ENCODE measurements around the gene ZNRD2.

ZNRD2 gene

DNA sequence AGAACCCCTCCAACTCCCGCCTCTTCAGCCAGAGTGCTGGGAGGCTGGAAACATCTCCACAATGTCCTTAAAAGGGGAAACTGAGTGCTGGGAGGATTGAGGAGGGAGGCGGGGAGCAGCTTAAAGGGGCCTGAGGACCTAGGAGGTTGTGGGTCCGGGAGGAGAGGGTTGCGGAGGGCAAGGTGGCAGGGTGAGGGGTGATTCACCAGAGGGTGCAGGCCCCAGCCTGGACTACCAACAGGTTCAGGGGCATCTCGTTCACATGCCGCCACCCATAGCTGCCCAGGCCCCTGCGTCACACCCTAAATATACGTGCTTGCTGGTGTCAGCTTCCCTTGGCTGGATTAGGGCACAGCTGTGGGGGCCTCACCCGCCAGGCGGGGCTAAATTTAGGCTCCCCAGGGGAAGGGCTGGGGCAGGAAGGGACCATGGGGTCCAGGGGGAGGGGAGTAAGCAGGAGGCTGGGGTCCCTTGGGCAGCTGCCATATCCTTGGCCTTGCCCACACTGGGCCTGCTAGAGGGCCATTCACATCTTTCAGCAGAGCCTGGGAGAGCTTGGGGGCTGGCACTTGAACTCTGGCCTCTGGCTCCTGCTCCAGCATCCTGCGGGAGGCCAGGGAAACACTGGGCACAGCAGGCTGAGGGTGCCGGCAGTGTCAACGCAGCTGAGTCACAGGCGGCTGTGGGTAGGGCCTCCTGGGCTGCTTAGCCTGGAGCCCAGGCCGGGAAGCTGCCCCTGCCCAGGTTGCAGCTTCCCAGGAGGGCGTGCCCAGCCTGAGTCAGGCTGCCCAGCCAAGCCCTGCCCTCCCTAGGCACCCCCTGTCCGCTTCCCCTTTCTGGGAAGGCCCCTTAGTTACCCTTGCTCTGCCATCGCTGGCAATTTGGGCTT lies 6.8 kb downstream of the ZNRD2 start:
- H3K4me3 ChIP-seq (ENCODE audit: low read depth, low read length): peak overlapping the region; percentile 52; the same call in 1 of the 2 replicates
- H3K36me3 ChIP-seq (ENCODE audit: control insufficient read depth, insufficient read depth, low read length): no peaks in the 10 kb centered on the region
- H3K4me1 ChIP-seq (ENCODE audit: control insufficient read depth, insufficient read depth, low read length): peaks cover 22% of the 10 kb centered on the region
- no peaks in the 10 kb centered on the region for H3K9me3 ChIP-seq (ENCODE audit: control insufficient read depth, insufficient read depth, low read depth, low read length)
- peaks cover 49% of the 10 kb centered on the region for H3K27me3 ChIP-seq (ENCODE audit: control insufficient read depth, insufficient read depth, low read length)
- no peak overlapping the region for H3K9ac ChIP-seq (ENCODE audit: low read length)
- no peak overlapping the region for H3K27ac ChIP-seq (ENCODE audit: low read depth, low read length)

- Histone ChIP-seq H3K27me3 (ENCODE audit: control insufficient read depth, insufficient read depth, low read length) (peaks cover 55% of the 10 kb centered on the region), H3K27ac (ENCODE audit: low read depth, low read length) (no peak overlapping the region), H3K36me3 (ENCODE audit: control insufficient read depth, insufficient read depth, low read length) (no peaks in the 10 kb centered on the region), H3K4me1 (ENCODE audit: control insufficient read depth, insufficient read depth, low read length) (peaks cover 22% of the 10 kb centered on the region), H3K4me3 (ENCODE audit: low read depth, low read length) (no peak overlapping the region), H3K9ac (ENCODE audit: low read length) (no peak overlapping the region), H3K9me3 (ENCODE audit: control insufficient read depth, insufficient read depth, low read depth, low read length) (no peaks in the 10 kb centered on the region)
Observed at GRCh38 chr11:65577756-65578109, 7.5 kb downstream of the ZNRD2 start.

GRCh38 chr11:65578134-65578533 lies 7.9 kb downstream of the ZNRD2 start:
- Histone ChIP-seq H3K27me3 (ENCODE audit: control insufficient read depth, insufficient read depth, low read length) (peaks cover 59% of the 10 kb centered on the region), H3K4me3 (ENCODE audit: low read depth, low read length) (no peak overlapping the region), H3K9me3 (ENCODE audit: control insufficient read depth, insufficient read depth, low read depth, low read length) (no peaks in the 10 kb centered on the region), H3K36me3 (ENCODE audit: control insufficient read depth, insufficient read depth, low read length) (no peaks in the 10 kb centered on the region), H3K27ac (ENCODE audit: low read depth, low read length) (no peak overlapping the region), H3K9ac (ENCODE audit: low read length) (no peak overlapping the region), H3K4me1 (ENCODE audit: control insufficient read depth, insufficient read depth, low read length) (peaks cover 19% of the 10 kb centered on the region)

DNA sequence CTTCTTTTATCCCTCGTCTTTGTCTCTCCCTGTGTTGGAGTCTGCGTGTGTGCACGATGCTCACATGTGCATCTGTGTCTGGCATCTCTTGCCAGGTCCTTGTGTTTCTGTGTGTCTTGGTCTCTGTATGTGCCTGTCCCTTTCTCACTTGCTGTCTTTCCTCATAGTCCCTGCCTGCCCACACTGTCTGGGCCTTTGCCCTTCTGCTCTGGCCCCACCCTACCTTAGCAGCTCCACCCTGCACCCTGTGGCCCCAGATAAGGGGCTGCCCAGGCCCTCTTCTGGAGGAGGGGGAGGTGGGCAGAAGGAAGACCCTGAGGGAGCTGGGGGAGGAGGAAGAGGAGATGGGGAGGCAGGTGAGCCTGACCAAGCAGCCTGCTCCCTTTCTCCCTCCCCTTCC lies 8.4 kb downstream of the ZNRD2 start:
- Histone ChIP-seq H3K4me1 (ENCODE audit: control insufficient read depth, insufficient read depth, low read length) (peaks cover 15% of the 10 kb centered on the region), H3K27ac (ENCODE audit: low read depth, low read length) (no peak overlapping the region), H3K9ac (ENCODE audit: low read length) (no peak overlapping the region), H3K36me3 (ENCODE audit: control insufficient read depth, insufficient read depth, low read length) (no peaks in the 10 kb centered on the region), H3K4me3 (ENCODE audit: low read depth, low read length) (no peak overlapping the region), H3K9me3 (ENCODE audit: control insufficient read depth, insufficient read depth, low read depth, low read length) (no peaks in the 10 kb centered on the region), H3K27me3 (ENCODE audit: control insufficient read depth, insufficient read depth, low read length) (peaks cover 65% of the 10 kb centered on the region)

GRCh38 chr11:65579291-65579690 lies 9.0 kb downstream of the ZNRD2 start:
- Histone ChIP-seq H3K36me3 (ENCODE audit: control insufficient read depth, insufficient read depth, low read length) (no peaks in the 10 kb centered on the region), H3K4me1 (ENCODE audit: control insufficient read depth, insufficient read depth, low read length) (peaks cover 13% of the 10 kb centered on the region), H3K27me3 (ENCODE audit: control insufficient read depth, insufficient read depth, low read length) (peaks cover 71% of the 10 kb centered on the region), H3K9me3 (ENCODE audit: control insufficient read depth, insufficient read depth, low read depth, low read length) (no peaks in the 10 kb centered on the region), H3K4me3 (ENCODE audit: low read depth, low read length) (no peak overlapping the region), H3K9ac (ENCODE audit: low read length) (no peak overlapping the region), H3K27ac (ENCODE audit: low read depth, low read length) (no peak overlapping the region)

GRCh38 chr11:65580031-65580692 lies 9.9 kb downstream of the ZNRD2 start:
- peaks cover 6% of the 10 kb centered on the region; the same call in 1 of the 2 replicates for H3K4me1 ChIP-seq (ENCODE audit: control insufficient read depth, insufficient read depth, low read length)
- no peak overlapping the region for H3K9ac ChIP-seq (ENCODE audit: low read length)
- no peaks in the 10 kb centered on the region for H3K9me3 ChIP-seq (ENCODE audit: control insufficient read depth, insufficient read depth, low read depth, low read length)
- H3K36me3 ChIP-seq (ENCODE audit: control insufficient read depth, insufficient read depth, low read length): no peaks in the 10 kb centered on the region
- H3K4me3 ChIP-seq (ENCODE audit: low read depth, low read length): no peak overlapping the region
- H3K27ac ChIP-seq (ENCODE audit: low read depth, low read length): no peak overlapping the region
- peaks cover 73% of the 10 kb centered on the region for H3K27me3 ChIP-seq (ENCODE audit: control insufficient read depth, insufficient read depth, low read length)

- Histone ChIP-seq H3K36me3 (ENCODE audit: control insufficient read depth, insufficient read depth, low read length) (no peaks in the 10 kb centered on the region), H3K27ac (ENCODE audit: low read depth, low read length) (no peak overlapping the region), H3K9ac (ENCODE audit: low read length) (no peak overlapping the region), H3K4me1 (ENCODE audit: control insufficient read depth, insufficient read depth, low read length) (peaks cover 5% of the 10 kb centered on the region; the same call in 1 of the 2 replicates), H3K27me3 (ENCODE audit: control insufficient read depth, insufficient read depth, low read length) (peaks cover 74% of the 10 kb centered on the region), H3K9me3 (ENCODE audit: control insufficient read depth, insufficient read depth, low read depth, low read length) (no peaks in the 10 kb centered on the region), H3K4me3 (ENCODE audit: low read depth, low read length) (no peak overlapping the region)
Observed at GRCh38 chr11:65580756-65581155, 10.5 kb downstream of the ZNRD2 start.

- Histone ChIP-seq H3K4me3 (ENCODE audit: low read depth, low read length) (no peak overlapping the region), H3K9ac (ENCODE audit: low read length) (no peak overlapping the region), H3K9me3 (ENCODE audit: control insufficient read depth, insufficient read depth, low read depth, low read length) (no peaks in the 10 kb centered on the region), H3K36me3 (ENCODE audit: control insufficient read depth, insufficient read depth, low read length) (no peaks in the 10 kb centered on the region), H3K27me3 (ENCODE audit: control insufficient read depth, insufficient read depth, low read length) (peaks cover 74% of the 10 kb centered on the region), H3K27ac (ENCODE audit: low read depth, low read length) (no peak overlapping the region), H3K4me1 (ENCODE audit: control insufficient read depth, insufficient read depth, low read length) (peaks cover 3% of the 10 kb centered on the region; the same call in 1 of the 2 replicates)
Observed at GRCh38 chr11:65581928-65582327, 11.7 kb downstream of the ZNRD2 start.

GRCh38 chr11:65583589-65583988 lies 13.3 kb downstream of the ZNRD2 start:
- peaks cover 12% of the 10 kb centered on the region; the same call in 1 of the 2 replicates for H3K4me1 ChIP-seq (ENCODE audit: control insufficient read depth, insufficient read depth, low read length)
- H3K4me3 ChIP-seq (ENCODE audit: low read depth, low read length): no peak overlapping the region
- H3K27me3 ChIP-seq (ENCODE audit: control insufficient read depth, insufficient read depth, low read length): peaks cover 63% of the 10 kb centered on the region
- H3K9me3 ChIP-seq (ENCODE audit: control insufficient read depth, insufficient read depth, low read depth, low read length): no peaks in the 10 kb centered on the region
- H3K9ac ChIP-seq (ENCODE audit: low read length): no peak overlapping the region
- no peaks in the 10 kb centered on the region for H3K36me3 ChIP-seq (ENCODE audit: control insufficient read depth, insufficient read depth, low read length)
- no peak overlapping the region for H3K27ac ChIP-seq (ENCODE audit: low read depth, low read length)

DNA sequence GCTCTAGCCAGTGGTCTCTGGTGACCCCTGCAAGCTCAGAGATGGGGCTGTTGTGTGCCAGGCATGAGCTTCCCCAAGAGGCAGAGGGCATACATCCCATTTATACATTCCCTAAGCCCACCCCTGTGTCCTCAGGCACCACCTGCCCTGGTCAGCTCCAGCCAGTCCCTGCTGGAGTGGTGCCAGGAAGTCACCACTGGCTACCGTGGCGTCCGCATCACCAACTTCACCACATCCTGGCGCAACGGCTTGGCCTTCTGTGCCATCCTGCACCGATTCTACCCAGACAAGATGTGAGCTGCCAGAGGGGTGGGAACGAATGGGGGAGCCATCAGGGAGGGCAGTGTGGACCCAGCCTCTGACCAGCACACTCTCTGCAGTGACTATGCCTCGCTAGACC lies 13.8 kb downstream of the ZNRD2 start:
- H3K4me1 ChIP-seq (ENCODE audit: control insufficient read depth, insufficient read depth, low read length): peaks cover 12% of the 10 kb centered on the region; the same call in 1 of the 2 replicates
- no peaks in the 10 kb centered on the region for H3K36me3 ChIP-seq (ENCODE audit: control insufficient read depth, insufficient read depth, low read length)

DNA sequence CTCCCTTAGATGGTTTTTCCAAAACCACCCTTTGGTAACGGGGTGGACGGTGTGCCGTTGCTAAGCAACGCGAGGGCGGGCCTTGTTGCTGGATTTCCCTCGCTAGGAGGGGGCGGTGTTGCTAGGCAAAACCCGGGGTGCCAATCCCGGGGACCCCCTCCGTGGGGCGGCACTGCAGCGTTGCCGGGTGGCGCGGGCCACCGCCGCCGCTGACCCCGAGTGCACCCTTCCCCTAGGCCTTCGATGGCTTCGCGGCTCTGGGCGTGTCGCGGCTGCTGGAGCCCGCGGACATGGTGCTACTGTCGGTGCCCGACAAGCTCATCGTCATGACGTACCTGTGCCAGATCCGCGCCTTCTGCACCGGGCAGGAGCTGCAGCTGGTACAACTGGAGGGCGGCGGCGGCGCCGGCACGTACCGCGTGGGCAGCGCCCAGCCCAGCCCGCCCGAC lies 14.5 kb downstream of the ZNRD2 start:
- Histone ChIP-seq H3K9me3 (ENCODE audit: control insufficient read depth, insufficient read depth, low read depth, low read length) (no peaks in the 10 kb centered on the region), H3K9ac (ENCODE audit: low read length) (no peak overlapping the region), H3K4me1 (ENCODE audit: control insufficient read depth, insufficient read depth, low read length) (peaks cover 12% of the 10 kb centered on the region; the same call in 1 of the 2 replicates), H3K36me3 (ENCODE audit: control insufficient read depth, insufficient read depth, low read length) (no peaks in the 10 kb centered on the region), H3K4me3 (ENCODE audit: low read depth, low read length) (peak overlapping the region; percentile 56), H3K27me3 (ENCODE audit: control insufficient read depth, insufficient read depth, low read length) (peaks cover 59% of the 10 kb centered on the region), H3K27ac (ENCODE audit: low read depth, low read length) (no peak overlapping the region)

More for the DNA sequence above, 13.8 kb downstream of the ZNRD2 start:
- Histone ChIP-seq H3K27ac (ENCODE audit: low read depth, low read length) (no peak overlapping the region), H3K9ac (ENCODE audit: low read length) (no peak overlapping the region), H3K27me3 (ENCODE audit: control insufficient read depth, insufficient read depth, low read length) (peaks cover 59% of the 10 kb centered on the region), H3K4me3 (ENCODE audit: low read depth, low read length) (no peak overlapping the region), H3K9me3 (ENCODE audit: control insufficient read depth, insufficient read depth, low read depth, low read length) (no peaks in the 10 kb centered on the region)

All from HUES6 (cell line).